ENCODE results near the gene OR5H14.

OR5H14 gene

DNA sequence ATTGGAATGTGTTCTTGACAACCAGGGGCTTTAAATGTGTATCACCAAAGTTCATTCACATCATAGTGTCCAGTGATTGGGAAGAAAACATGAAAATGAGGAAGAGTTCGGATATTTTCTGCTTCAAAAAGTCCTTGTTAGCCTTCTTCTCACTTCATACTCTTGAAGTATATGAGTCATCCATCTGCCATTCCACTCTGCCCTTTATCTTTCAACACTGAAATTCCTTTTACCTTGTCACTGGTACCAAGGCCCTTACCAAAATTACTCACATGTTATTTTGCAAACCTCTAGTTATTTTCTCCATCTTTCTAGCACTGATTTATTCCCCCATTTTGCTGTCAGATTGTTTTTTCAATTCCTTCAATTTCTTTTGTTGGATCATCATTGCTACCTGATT lies 51.7 kb downstream of the OR5H14 start:
- DNase-seq (ENCODE audit: low read depth) = no peak
- no peak overlapping the region for H3K4me3 ChIP-seq (replicated peaks; ENCODE audit: low read depth, low read length)
- TF ChIP-seq, protein P1, sequence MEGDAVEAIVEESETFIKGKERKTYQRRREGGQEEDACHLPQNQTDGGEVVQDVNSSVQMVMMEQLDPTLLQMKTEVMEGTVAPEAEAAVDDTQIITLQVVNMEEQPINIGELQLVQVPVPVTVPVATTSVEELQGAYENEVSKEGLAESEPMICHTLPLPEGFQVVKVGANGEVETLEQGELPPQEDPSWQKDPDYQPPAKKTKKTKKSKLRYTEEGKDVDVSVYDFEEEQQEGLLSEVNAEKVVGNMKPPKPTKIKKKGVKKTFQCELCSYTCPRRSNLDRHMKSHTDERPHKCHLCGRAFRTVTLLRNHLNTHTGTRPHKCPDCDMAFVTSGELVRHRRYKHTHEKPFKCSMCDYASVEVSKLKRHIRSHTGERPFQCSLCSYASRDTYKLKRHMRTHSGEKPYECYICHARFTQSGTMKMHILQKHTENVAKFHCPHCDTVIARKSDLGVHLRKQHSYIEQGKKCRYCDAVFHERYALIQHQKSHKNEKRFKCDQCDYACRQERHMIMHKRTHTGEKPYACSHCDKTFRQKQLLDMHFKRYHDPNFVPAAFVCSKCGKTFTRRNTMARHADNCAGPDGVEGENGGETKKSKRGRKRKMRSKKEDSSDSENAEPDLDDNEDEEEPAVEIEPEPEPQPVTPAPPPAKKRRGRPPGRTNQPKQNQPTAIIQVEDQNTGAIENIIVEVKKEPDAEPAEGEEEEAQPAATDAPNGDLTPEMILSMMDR (IDR thresholded peaks at IDR 0.05; ENCODE audit: low read length, missing control alignments) = no peak

Measured in fibroblast of pulmonary artery (primary cell).